Heart left ventricle (tissue), 16 donors: Measurements from ENCODE around the gene CTNNAL1. TPM values are rescaled to one million over a fixed set of nuclear protein-coding genes. Genes with fewer than 3 reads are reported as not detected.

Source experiments
- ATAC-seq, 4 donors: fragments of 200-7000 bp; cut with Tn5 transposase; one replicate each; pipeline ENCODE4 v1.9.1; 2020 to 2022; ENCODE audit warnings: moderate library complexity in 4 of 4, mild to moderate bottlenecking in 3 of 4, moderate number of reproducible peaks in 1 of 4
- DNase-seq, 5 donors: peaks; one replicate each; pipeline ENCODE4 v3.0.0-alpha.2; 2020
- H3K27ac ChIP-seq, 12 donors: fragments of 200-600 bp; sonication (generic) in 4 of 12; one replicate each; pipeline versions ENCODE4 v1.5.0 to v1.8.0; 2016 to 2022; ENCODE audit warnings: mild to moderate bottlenecking in 2 of 12
- H3K27me3 ChIP-seq, 9 donors: fragments of 200-600 bp; sonication (generic) in 2 of 9; one replicate each; pipeline versions ENCODE4 v1.5.1 to v1.8.0; 2016 to 2022; ENCODE audit warnings: mild to moderate bottlenecking in 3 of 9
- H3K36me3 ChIP-seq, 9 donors: fragments of 200-600 bp; sonication (generic) in 2 of 9; one replicate each; pipeline versions ENCODE4 v1.5.0 to v1.8.0; 2018 to 2022; ENCODE audit warnings: mild to moderate bottlenecking in 2 of 9
- H3K4me1 ChIP-seq, 12 donors: fragments of 200-600 bp; sonication (generic) in 4 of 12; one replicate each; pipeline versions ENCODE4 v1.5.0 to v1.8.0; 2016 to 2022; ENCODE audit warnings: mild to moderate bottlenecking in 3 of 12
- H3K4me3 ChIP-seq, 12 donors: fragments of 200-600 bp; sonication (generic) in 4 of 12; one replicate each; pipeline versions ENCODE4 v1.5.0 to v1.8.0; 2017 to 2022; ENCODE audit warnings: mild to moderate bottlenecking in 9 of 12, moderate library complexity in 4 of 12
- H3K9me3 ChIP-seq, 12 donors: fragments of 200-600 bp; sonication (generic) in 4 of 12; one replicate each; pipeline versions ENCODE4 v1.5.0 to v1.8.0; 2016 to 2022; ENCODE audit warnings: mild to moderate bottlenecking in 1 of 12
- POLR2A ChIP-seq, 2 donors: fragments of 450-650 bp; IDR thresholded peaks; one replicate each; pipeline ENCODE4 v1.6.1; 2017; ENCODE audit warnings: antibody characterized with exemption in 2 of 2, mild to moderate bottlenecking in 2 of 2, moderate library complexity in 2 of 2
- WGBS, 4 donors: extraction: QIAGEN DNeasy Blood & Tissue Kit in 2 of 4; methylation state at CpG; one replicate each; pipeline versions ENCODE4 v1.1.5 to v1.1.7; 2013 to 2018; 5-methylcytosine and 5-hydroxymethylcytosine counted together
- intact Hi-C, 10 donors: fragments of 100-400 bp; cut with DNase I; formaldehyde crosslinking; loops; one replicate each; pipeline versions ENCODE4 v1.11.1 to v1.14.2; 2022
- polyA plus RNA-seq, 2 donors: library from polyadenylated mRNA; stranded (reverse); fragments of 200-250 nt; gene quantifications; one replicate each; pipeline ENCODE4 v1.2.3, GENCODE V29; 2013
- total RNA-seq, 9 donors: library from RNA; depleted of rRNA in 2 of 9; stranded (reverse); fragments of >200 nt in 2 of 9; fragmentation: NEBNext Ultra II Directional in 3 of 9; extraction: Animal tissue kit (Norgen Biotek cat#: 25700) in 3 of 9; gene quantifications; one replicate each; pipeline versions ENCODE4 v1.1.0 to v1.2.4, GENCODE V29; 2016 to 2023
- TF ChIP-seq, protein P1 (sequence below), 12 donors: fragments of 200-600 bp; sonication (generic) in 4 of 12; IDR thresholded peaks; one replicate each; pipeline versions ENCODE4 v1.5.0 to v1.8.0; 2018 to 2022; ENCODE audit warnings: antibody characterized with exemption in 12 of 12, mild to moderate bottlenecking in 5 of 12
- donor health status: ischemic (EF 13 %, LVEDD 7.1; RV severe dilation, severe dysfunction).
- donor health status: healthy with polysubstance abuse.
- donor health status: DM: no; HTN: yes; CAD: no.
- donor health status: DM: no; HTN: no; CAD: no.
- donor health status: ischemic (EF 25% LVEDD 6.9; RV normal size, moderate dysfunction).
- donor health status: ischemic (EF 25% LVEDD 5.7; RV mildly dilated, moderate dysfunction).
- donor health status: healthy.
- donor health status: DM: yes; HTN: yes; CAD: no.
- donor health status: ischemic (EF 35%, LVEDD 5.7; RV mildly dilated, moderate dysfunction).
- donor health status: nonischemic (EF 11% LVEDD 7.7; RV severe dilation, severe dysfunction).
- donor health status: DM: yes; HTN: yes; CAD: no.
- donor health status: PGD.
- donor health status: ischemic (EF 29% LVEDD 5.4; RV normal size, mild dysfunction).
- donor health status: nonischemic (EF 23%, LVEDD 6.1; RV moderate dilation, normal function).

Gene CTNNAL1
- total and polyA plus RNA-seq, 11 donors, result 51.2 to 165 (median 62.7) TPM

- intact Hi-C loops, result loop anchor here in 2 of 10 donors (10.0 kb wide), 1 partner anchor 175 kb away; the partner anchor contains the start of gene TMEM245 (in 2 of the 2)
- Histone ChIP-seq H3K4me1 (peaks cover 0 to 9% (median 5%) of the 10 kb centered on the region in 12 donors), H3K27me3 (no peaks in the 10 kb centered on the region), H3K4me3 (no peak overlapping the region), H3K36me3 (peaks cover 0 to 84% (median 40%) of the 10 kb centered on the region in 9 donors), H3K9me3 (no peaks in the 10 kb centered on the region), H3K27ac (no peak overlapping the region)
- DNase-seq (no peak), ATAC-seq (no peak)
- TF ChIP-seq, protein P1, sequence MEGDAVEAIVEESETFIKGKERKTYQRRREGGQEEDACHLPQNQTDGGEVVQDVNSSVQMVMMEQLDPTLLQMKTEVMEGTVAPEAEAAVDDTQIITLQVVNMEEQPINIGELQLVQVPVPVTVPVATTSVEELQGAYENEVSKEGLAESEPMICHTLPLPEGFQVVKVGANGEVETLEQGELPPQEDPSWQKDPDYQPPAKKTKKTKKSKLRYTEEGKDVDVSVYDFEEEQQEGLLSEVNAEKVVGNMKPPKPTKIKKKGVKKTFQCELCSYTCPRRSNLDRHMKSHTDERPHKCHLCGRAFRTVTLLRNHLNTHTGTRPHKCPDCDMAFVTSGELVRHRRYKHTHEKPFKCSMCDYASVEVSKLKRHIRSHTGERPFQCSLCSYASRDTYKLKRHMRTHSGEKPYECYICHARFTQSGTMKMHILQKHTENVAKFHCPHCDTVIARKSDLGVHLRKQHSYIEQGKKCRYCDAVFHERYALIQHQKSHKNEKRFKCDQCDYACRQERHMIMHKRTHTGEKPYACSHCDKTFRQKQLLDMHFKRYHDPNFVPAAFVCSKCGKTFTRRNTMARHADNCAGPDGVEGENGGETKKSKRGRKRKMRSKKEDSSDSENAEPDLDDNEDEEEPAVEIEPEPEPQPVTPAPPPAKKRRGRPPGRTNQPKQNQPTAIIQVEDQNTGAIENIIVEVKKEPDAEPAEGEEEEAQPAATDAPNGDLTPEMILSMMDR (IDR thresholded peaks at IDR 0.05), result no peak
- no peak for TF ChIP-seq POLR2A (IDR thresholded peaks at IDR 0.05)
- WGBS, 4 donors, result 89 to 93% (median 90%) methylated on average over 4 of the region's 4 CpGs
Observed at GRCh38 chr9:108939975-108940374, 73.3 kb downstream of the CTNNAL1 start.

DNA sequence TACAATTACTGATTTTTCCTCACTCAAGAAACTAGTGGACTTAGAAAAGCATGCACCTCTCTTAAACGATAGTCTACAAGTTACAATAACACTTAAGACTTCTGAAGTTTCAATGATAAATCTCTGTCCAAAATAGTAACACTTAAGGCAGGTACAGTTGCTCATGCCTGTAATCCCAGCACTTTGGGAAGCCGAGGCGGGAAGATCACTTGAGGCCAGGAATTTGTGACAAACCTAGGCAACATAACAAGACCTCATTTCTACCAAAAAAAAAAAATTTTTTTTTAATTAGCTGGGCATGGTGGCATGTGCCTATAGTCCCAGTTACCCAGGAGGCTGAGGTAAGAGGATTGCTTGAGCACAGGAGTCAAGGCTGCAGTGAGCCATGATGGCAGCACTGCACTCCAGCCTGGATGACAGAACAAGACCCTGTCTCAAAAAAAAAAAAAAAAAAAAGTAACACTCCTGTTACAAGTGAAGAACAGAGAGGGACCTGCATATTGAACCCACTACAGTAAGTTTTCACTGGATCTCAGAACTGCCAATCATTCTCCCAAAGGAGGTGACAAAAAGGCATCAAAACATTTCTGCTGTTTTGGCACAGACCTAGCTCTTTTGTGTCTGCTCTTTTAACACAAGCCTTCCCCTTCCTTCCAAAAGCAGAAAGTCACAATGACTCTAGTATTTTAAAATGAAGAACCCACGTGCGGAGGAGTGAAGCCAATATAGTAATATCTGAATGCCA, 75.6 kb downstream of the CTNNAL1 start:
- Histone ChIP-seq H3K4me1 (peaks cover 0 to 22% (median 11%) of the 10 kb centered on the region in 12 donors), H3K9me3 (no peaks in the 10 kb centered on the region), H3K36me3 (peaks cover 0 to 62% (median 40%) of the 10 kb centered on the region in 9 donors), H3K4me3 (no peak overlapping the region), H3K27ac (peak overlapping the region in 1 of 12 donors; percentile 7), H3K27me3 (no peaks in the 10 kb centered on the region)
- TF ChIP-seq POLR2A (IDR thresholded peaks at IDR 0.05), result no peak
- DNase-seq (no peak), ATAC-seq (no peak)
- intact Hi-C loops, result loop anchor here in 2 of 10 donors (10.0 kb wide), 1 partner anchor 177 kb away; the partner anchor contains the start of gene TMEM245 (in 2 of the 2)
- WGBS, 4 donors, result 63 to 74% (median 64%) methylated on average over 5 of the region's 5 CpGs

GRCh38 chr9:108934323-108934893, 78.9 kb downstream of the CTNNAL1 start, which contains the start of gene ABITRAM:
Gene ABITRAM (plus strand): TSS chr9:108934400. CDS start chr9:108934487, 87 bp downstream.
- Histone ChIP-seq H3K4me1 (peaks cover 0 to 30% (median 19%) of the 10 kb centered on the region in 12 donors), H3K4me3 (peak within 1 kb of the TSS; percentile 67 to 99 (median 90)), H3K36me3 (peaks cover 0 to 45% (median 21%) of the 10 kb centered on the region in 9 donors), H3K27ac (peak within 1 kb of the TSS; percentile 77 to 96 (median 90)), H3K9me3 (no peaks in the 10 kb centered on the region), H3K27me3 (no peaks in the 10 kb centered on the region)
- ATAC-seq, result peak; percentile 87 to 95 (median 94)
- intact Hi-C loops, result loop anchor here in 5 of 10 donors (5.0 to 10.0 kb wide), 5 partner anchors 78 to 188 kb away; partner anchors contain the start of genes TMEM245 (in 2 of the 5) and CTNNAL1 (in 1 of the 5)
- TF ChIP-seq, protein P1 (IDR thresholded peaks at IDR 0.05), result no peak
- TF ChIP-seq POLR2A (IDR thresholded peaks at IDR 0.05), result peak in 1 of 2 donors; percentile 36
- DNase-seq, result peak; percentile 77 to 87 (median 81)
- 0 to 1% (median 1%) methylated on average over 24 to 47 of the region's 47 CpGs for WGBS, 4 donors

GRCh38 chr9:108933718-108934322, 79.5 kb downstream of the CTNNAL1 start, which contains the start of gene ELP1:
Gene ELP1 (minus strand): TSS chr9:108934124. CDS start chr9:108931146, 2,978 bp downstream.
- Histone ChIP-seq H3K27ac (peak within 1 kb of the TSS; percentile 77 to 96 (median 90)), H3K4me1 (peaks cover 0 to 30% (median 19%) of the 10 kb centered on the region in 12 donors), H3K27me3 (no peaks in the 10 kb centered on the region), H3K36me3 (peaks cover 0 to 45% (median 21%) of the 10 kb centered on the region in 9 donors), H3K9me3 (no peaks in the 10 kb centered on the region), H3K4me3 (peak within 1 kb of the TSS; percentile 67 to 99 (median 90))
- peak; percentile 93 to 96 (median 96) for DNase-seq
- ATAC-seq, result peak; percentile 88 to 95 (median 94)
- intact Hi-C loops, result loop anchor here in 5 of 10 donors (5.0 to 10.0 kb wide), 5 partner anchors 78 to 188 kb away; partner anchors contain the start of genes TMEM245 (in 2 of the 5) and CTNNAL1 (in 1 of the 5)
- TF ChIP-seq POLR2A (IDR thresholded peaks at IDR 0.05), result no peak
- TF ChIP-seq, protein P1 (IDR thresholded peaks at IDR 0.05), result peak in 8 of 12 donors; percentile 10 to 47 (median 21)
- 0 to 1% (median 0%) methylated on average over 21 to 48 of the region's 48 CpGs for WGBS, 4 donors
